ENCODE data around the gene CD300E. TPM values are rescaled to one million over a fixed set of nuclear protein-coding genes. Genes with fewer than 3 reads are reported as not detected.
"Not testable (repeated sequence)": the region's sequence is repeated elsewhere in the genome, so short reads cannot be mapped to it uniquely, and the experiment has no call there.

CD300E gene
- polyA plus RNA-seq, 1 experiment: not detected

DNA sequence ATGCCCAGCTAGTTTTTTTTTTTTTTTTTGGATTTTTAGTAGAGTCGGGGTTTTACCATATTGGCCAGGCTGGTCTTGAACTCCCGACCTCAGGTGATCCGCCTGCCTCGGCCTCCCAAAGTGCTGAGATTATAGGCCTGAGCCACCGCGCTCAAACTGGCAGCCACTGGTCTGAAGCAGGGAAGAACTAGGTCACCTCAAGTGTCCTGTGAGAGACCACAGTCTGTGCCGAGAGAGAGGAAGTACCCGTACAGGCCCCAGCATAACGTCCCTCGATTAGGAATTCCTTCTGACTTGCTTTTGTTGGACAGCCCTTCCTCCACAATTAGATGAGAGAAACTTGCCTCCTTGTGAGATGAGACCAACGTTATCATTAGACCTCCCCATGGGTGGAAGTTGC is 13.7 kb upstream of the CD300E start:
- Histone ChIP-seq H3K36me3 (ENCODE audit: control insufficient read depth, insufficient read depth, low read length) (no peaks in the 10 kb centered on the region), H3K27me3 (ENCODE audit: control insufficient read depth, insufficient read depth, low read length) (peaks cover 1% of the 10 kb centered on the region; the same call in 1 of the 2 replicates), H3K4me3 (ENCODE audit: low read depth, low read length) (no peak overlapping the region)
- ChIA-PET POLR2A (no interaction called here), CTCF (no interaction called here)
- TF ChIP-seq, protein P1, sequence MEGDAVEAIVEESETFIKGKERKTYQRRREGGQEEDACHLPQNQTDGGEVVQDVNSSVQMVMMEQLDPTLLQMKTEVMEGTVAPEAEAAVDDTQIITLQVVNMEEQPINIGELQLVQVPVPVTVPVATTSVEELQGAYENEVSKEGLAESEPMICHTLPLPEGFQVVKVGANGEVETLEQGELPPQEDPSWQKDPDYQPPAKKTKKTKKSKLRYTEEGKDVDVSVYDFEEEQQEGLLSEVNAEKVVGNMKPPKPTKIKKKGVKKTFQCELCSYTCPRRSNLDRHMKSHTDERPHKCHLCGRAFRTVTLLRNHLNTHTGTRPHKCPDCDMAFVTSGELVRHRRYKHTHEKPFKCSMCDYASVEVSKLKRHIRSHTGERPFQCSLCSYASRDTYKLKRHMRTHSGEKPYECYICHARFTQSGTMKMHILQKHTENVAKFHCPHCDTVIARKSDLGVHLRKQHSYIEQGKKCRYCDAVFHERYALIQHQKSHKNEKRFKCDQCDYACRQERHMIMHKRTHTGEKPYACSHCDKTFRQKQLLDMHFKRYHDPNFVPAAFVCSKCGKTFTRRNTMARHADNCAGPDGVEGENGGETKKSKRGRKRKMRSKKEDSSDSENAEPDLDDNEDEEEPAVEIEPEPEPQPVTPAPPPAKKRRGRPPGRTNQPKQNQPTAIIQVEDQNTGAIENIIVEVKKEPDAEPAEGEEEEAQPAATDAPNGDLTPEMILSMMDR (IDR thresholded peaks at IDR 0.05; ENCODE audit: insufficient read depth, low read depth, low read length): no peak
- DNase-seq (ENCODE audit: low read depth): no peak

DNA sequence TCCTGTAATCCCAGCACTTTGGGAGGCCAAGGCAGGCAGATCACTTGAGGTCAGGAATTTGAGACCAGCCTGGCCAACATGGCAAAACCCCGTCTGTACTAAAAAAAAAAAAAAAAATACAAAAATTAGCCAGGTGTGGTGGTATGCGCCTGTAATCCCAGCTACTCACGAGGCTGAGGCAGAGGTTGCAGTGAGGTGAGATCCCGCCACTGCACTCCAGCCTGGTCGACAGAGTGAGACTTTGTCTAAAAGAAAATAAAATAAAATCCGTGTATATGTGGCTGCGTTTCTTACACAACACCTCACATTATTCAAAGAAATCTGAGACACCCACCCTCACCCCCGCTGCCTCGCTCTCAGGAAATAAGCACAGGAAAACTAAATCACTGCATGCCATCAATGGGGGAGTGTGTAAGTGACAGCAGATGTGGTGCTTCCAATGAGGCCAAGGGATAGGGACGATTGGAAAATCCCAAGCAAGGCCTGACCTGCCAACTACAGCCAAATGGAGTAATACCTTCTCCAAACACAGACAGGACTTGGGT is 13.1 kb upstream of the CD300E start:
- CTCF ChIA-PET; H3K36me3 ChIP-seq (ENCODE audit: control insufficient read depth, insufficient read depth, low read length); DNase-seq (ENCODE audit: low read depth); H3K4me3 ChIP-seq (ENCODE audit: low read depth, low read length); POLR2A ChIA-PET; H3K27me3 ChIP-seq (ENCODE audit: control insufficient read depth, insufficient read depth, low read length): not testable (repeated sequence)

DNA sequence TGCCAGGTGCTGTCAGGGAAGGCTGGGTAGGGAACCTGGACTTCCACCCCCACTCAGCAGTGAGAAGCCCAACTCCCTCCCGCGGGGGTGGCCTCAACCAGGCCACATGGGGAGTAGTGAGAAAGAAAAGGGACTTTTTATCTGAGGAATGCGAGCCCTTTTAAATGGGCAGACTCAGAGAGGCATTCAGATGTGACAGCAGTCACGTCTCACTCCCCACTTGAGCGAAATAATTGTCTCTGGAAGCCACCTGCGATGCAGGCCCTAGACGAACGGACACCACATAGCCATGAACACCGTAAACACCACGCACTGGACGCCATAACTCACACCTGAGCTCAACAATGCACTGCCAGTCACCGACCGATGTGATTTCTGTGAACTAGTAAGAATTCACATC is 11.9 kb upstream of the CD300E start:
- Histone ChIP-seq H3K36me3 (ENCODE audit: control insufficient read depth, insufficient read depth, low read length) (no peaks in the 10 kb centered on the region), H3K4me3 (ENCODE audit: low read depth, low read length) (no peak overlapping the region), H3K27me3 (ENCODE audit: control insufficient read depth, insufficient read depth, low read length) (peaks cover 1% of the 10 kb centered on the region; the same call in 1 of the 2 replicates)
- CTCF ChIA-PET: no interaction called here
- DNase-seq (ENCODE audit: low read depth): no peak
- POLR2A ChIA-PET: no interaction called here
- TF ChIP-seq, protein P1 (IDR thresholded peaks at IDR 0.05; ENCODE audit: insufficient read depth, low read depth, low read length): no peak

DNA sequence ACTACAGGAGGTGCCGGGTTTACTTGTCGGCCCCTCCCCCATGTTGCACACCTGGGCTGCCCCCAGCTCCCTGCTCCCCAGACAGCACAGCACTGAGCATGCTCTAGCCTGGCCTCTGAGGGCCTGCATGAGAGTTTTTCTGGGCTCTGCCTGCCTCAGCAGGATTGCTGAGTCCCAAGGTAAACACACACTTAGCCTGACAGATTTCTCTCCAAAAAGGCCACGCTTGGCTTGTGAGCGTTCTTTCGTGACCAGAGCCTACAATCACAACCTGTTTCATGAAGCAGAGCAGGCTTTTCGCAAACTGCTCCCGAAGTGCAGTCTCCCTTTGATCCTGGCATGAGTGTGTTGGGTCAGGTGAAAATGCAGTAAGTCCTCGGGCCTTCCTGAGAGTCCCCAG is 9.8 kb upstream of the CD300E start:
- Histone ChIP-seq H3K4me3 (ENCODE audit: low read depth, low read length) (no peak overlapping the region), H3K36me3 (ENCODE audit: control insufficient read depth, insufficient read depth, low read length) (no peaks in the 10 kb centered on the region), H3K27me3 (ENCODE audit: control insufficient read depth, insufficient read depth, low read length) (peaks cover 1% of the 10 kb centered on the region; the same call in 1 of the 2 replicates)
- no peak for DNase-seq (ENCODE audit: low read depth)
- TF ChIP-seq, protein P1 (IDR thresholded peaks at IDR 0.05; ENCODE audit: insufficient read depth, low read depth, low read length): no peak
- CTCF ChIA-PET: no interaction called here
- POLR2A ChIA-PET: no interaction called here

DNA sequence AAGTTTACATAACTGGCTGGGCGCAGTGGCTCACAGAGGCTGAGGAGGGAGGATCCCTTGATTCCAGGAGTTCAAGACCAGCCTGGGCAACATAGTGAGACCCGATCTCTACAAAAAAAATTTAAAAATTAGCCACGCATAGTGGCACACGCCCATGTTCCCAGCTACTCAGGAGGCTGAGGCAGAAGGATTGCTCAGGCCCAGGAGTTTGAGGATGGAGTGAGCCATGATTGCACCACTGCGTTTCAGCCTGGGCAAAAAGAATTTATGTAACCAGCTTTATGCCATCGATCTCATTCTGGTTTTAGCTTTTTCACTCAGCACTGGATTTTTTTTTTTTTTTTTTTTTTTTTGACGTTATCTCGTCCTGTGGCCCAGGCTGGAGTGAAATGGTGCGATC is 9.1 kb upstream of the CD300E start:
- ChIA-PET CTCF (no interaction called here), POLR2A (no interaction called here)
- no peak for DNase-seq (ENCODE audit: low read depth)
- no peak overlapping the region for H3K4me3 ChIP-seq (ENCODE audit: low read depth, low read length)
- no peaks in the 10 kb centered on the region; the same call in 1 of the 2 replicates for H3K27me3 ChIP-seq (ENCODE audit: control insufficient read depth, insufficient read depth, low read length)
- TF ChIP-seq, protein P1 (IDR thresholded peaks at IDR 0.05; ENCODE audit: insufficient read depth, low read depth, low read length): no peak
- no peaks in the 10 kb centered on the region for H3K36me3 ChIP-seq (ENCODE audit: control insufficient read depth, insufficient read depth, low read length)

All from BJ (cell line).